ENCODE measurements around the gene OR5H15. TPM values are rescaled to one million over a fixed set of nuclear protein-coding genes. Genes with fewer than 3 reads are reported as not detected.
A peak's percentile ranks its signal among the peaks of the same experiment; 100 is the strongest.
"Not testable (repeated sequence)": the region's sequence is repeated elsewhere in the genome, so short reads cannot be mapped to it uniquely, and the experiment has no call there.

The OR5H15 gene
- polyA plus RNA-seq (2012; ENCODE audit: insufficient read depth, insufficient read length), result not detected

GRCh38 chr3:98166396-98166795 lies at the start of gene OR5H15:
TSS of gene OR5H15 (plus strand) at chr3:98166696. CDS start at chr3:98168700, 2,004 bp downstream.
- DNase-seq (ENCODE audit: low read depth, low spot score), result no peak
- H3K4me3 ChIP-seq (ENCODE audit: low read length), result no peak within 1 kb of the TSS

GRCh38 chr3:98130421-98130820 lies 36.1 kb upstream of the OR5H15 start, which contains the start of gene OR5H1:
TSS of gene OR5H1 (plus strand) at chr3:98130721. CDS start at chr3:98132698, 1,977 bp downstream.
- DNase-seq (ENCODE audit: low read depth, low spot score), result no peak
- no peak within 1 kb of the TSS for H3K4me3 ChIP-seq (ENCODE audit: low read length)

- no peak for DNase-seq (ENCODE audit: low read depth, low spot score)
- H3K4me3 ChIP-seq (ENCODE audit: low read length), result no peak overlapping the region
Measured at GRCh38 chr3:98136631-98137030, 29.9 kb upstream of the OR5H15 start.

GRCh38 chr3:98137826-98138557 lies 28.5 kb upstream of the OR5H15 start:
- H3K4me3 ChIP-seq (ENCODE audit: low read length), result not testable (repeated sequence)

GRCh38 chr3:98140531-98140930 lies 26.0 kb upstream of the OR5H15 start:
- H3K4me3 ChIP-seq (ENCODE audit: low read length), result no peak overlapping the region
- no peak for DNase-seq (ENCODE audit: low read depth, low spot score)

More at GRCh38 chr3:98137826-98138557, 28.5 kb upstream of the OR5H15 start:
- not testable (repeated sequence) for DNase-seq (ENCODE audit: low read depth, low spot score)

GRCh38 chr3:98147179-98147578 lies 19.3 kb upstream of the OR5H15 start, which contains the start of gene OR5H14:
TSS of gene OR5H14 (plus strand) at chr3:98147479. CDS start at chr3:98149386, 1,907 bp downstream.
- DNase-seq (ENCODE audit: low read depth, low spot score), result no peak
- H3K4me3 ChIP-seq (ENCODE audit: low read length), result no peak within 1 kb of the TSS

- DNase-seq (ENCODE audit: low read depth, low spot score), result no peak
- H3K4me3 ChIP-seq (ENCODE audit: low read length), result no peak overlapping the region
Measured at GRCh38 chr3:98148751-98149150, 17.7 kb upstream of the OR5H15 start.

GRCh38 chr3:98149456-98149855 lies 17.0 kb upstream of the OR5H15 start:
- DNase-seq (ENCODE audit: low read depth, low spot score); H3K4me3 ChIP-seq (ENCODE audit: low read length): not testable (repeated sequence)

- no peak for DNase-seq (ENCODE audit: low read depth, low spot score)
Measured at GRCh38 chr3:98151241-98151640, 15.3 kb upstream of the OR5H15 start.

GRCh38 chr3:98171071-98171470 lies 4.6 kb downstream of the OR5H15 start:
- H3K4me3 ChIP-seq (ENCODE audit: low read length), result no peak overlapping the region
- no peak for DNase-seq (ENCODE audit: low read depth, low spot score)

More at GRCh38 chr3:98151241-98151640, 15.3 kb upstream of the OR5H15 start:
- H3K4me3 ChIP-seq (ENCODE audit: low read length), result no peak overlapping the region

GRCh38 chr3:98172621-98173020 lies 6.1 kb downstream of the OR5H15 start:
- H3K4me3 ChIP-seq (ENCODE audit: low read length), result no peak overlapping the region

GRCh38 chr3:98180319-98180890 lies 13.9 kb downstream of the OR5H15 start:
- H3K4me3 ChIP-seq (ENCODE audit: low read length), result no peak overlapping the region
- DNase-seq (ENCODE audit: low read depth, low spot score), result no peak

More at GRCh38 chr3:98172621-98173020, 6.1 kb downstream of the OR5H15 start:
- no peak for DNase-seq (ENCODE audit: low read depth, low spot score)

GRCh38 chr3:98182196-98182595 lies 15.7 kb downstream of the OR5H15 start:
- DNase-seq (ENCODE audit: low read depth, low spot score), result no peak
- H3K4me3 ChIP-seq (ENCODE audit: low read length), result no peak overlapping the region

GRCh38 chr3:98185180-98185579 lies 18.7 kb downstream of the OR5H15 start:
- no peak for DNase-seq (ENCODE audit: low read depth, low spot score)

GRCh38 chr3:98188545-98188944 lies 22.0 kb downstream of the OR5H15 start:
- peak; percentile 57 for DNase-seq (ENCODE audit: low read depth, low spot score)

More at GRCh38 chr3:98185180-98185579, 18.7 kb downstream of the OR5H15 start:
- no peak overlapping the region for H3K4me3 ChIP-seq (ENCODE audit: low read length)

GRCh38 chr3:98190911-98191310 lies 24.4 kb downstream of the OR5H15 start:
- H3K4me3 ChIP-seq (ENCODE audit: low read length); DNase-seq (ENCODE audit: low read depth, low spot score): not testable (repeated sequence)

More at GRCh38 chr3:98188545-98188944, 22.0 kb downstream of the OR5H15 start:
- H3K4me3 ChIP-seq (ENCODE audit: low read length), result no peak overlapping the region

GRCh38 chr3:98196293-98196692 lies 29.8 kb downstream of the OR5H15 start:
- not testable (repeated sequence) for H3K4me3 ChIP-seq (ENCODE audit: low read length); DNase-seq (ENCODE audit: low read depth, low spot score)

- no peak for DNase-seq (ENCODE audit: low read depth, low spot score)
Measured at GRCh38 chr3:98199020-98199419, 32.5 kb downstream of the OR5H15 start.

GRCh38 chr3:98209244-98209643 lies 42.7 kb downstream of the OR5H15 start:
- no peak for DNase-seq (ENCODE audit: low read depth, low spot score)
- H3K4me3 ChIP-seq (ENCODE audit: low read length), result no peak overlapping the region

More at GRCh38 chr3:98199020-98199419, 32.5 kb downstream of the OR5H15 start:
- H3K4me3 ChIP-seq (ENCODE audit: low read length), result no peak overlapping the region

GRCh38 chr3:98213276-98213675 lies 46.8 kb downstream of the OR5H15 start:
- DNase-seq (ENCODE audit: low read depth, low spot score), result no peak
- H3K4me3 ChIP-seq (ENCODE audit: low read length), result no peak overlapping the region

All from Jurkat, Clone E6-1 (cell line).